AG09309 (cell line): ENCODE measurements around the gene TRIM8.

Experiments used
- DNase-seq: peaks from one replicate; pipeline ENCODE4 v3.0.0-alpha.2; 2010; ENCODE audit warnings: low read depth
- H3K4me3 ChIP-seq: 2 replicates; pipeline ENCODE4 v1.5.1; 2011; ENCODE audit warnings: mild to moderate bottlenecking, low read depth, low read length, moderate library complexity; ENCODE audit not compliant: control insufficient read depth
- TF ChIP-seq, protein P1 (sequence below): IDR thresholded peaks from 2 replicates; pipeline ENCODE4 v1.5.1; 2011; ENCODE audit warnings: mild to moderate bottlenecking, low read depth, low read length, inconsistent platforms; ENCODE audit not compliant: insufficient read depth, control insufficient read depth; ENCODE audit errors: missing control alignments

The TRIM8 gene

DNA sequence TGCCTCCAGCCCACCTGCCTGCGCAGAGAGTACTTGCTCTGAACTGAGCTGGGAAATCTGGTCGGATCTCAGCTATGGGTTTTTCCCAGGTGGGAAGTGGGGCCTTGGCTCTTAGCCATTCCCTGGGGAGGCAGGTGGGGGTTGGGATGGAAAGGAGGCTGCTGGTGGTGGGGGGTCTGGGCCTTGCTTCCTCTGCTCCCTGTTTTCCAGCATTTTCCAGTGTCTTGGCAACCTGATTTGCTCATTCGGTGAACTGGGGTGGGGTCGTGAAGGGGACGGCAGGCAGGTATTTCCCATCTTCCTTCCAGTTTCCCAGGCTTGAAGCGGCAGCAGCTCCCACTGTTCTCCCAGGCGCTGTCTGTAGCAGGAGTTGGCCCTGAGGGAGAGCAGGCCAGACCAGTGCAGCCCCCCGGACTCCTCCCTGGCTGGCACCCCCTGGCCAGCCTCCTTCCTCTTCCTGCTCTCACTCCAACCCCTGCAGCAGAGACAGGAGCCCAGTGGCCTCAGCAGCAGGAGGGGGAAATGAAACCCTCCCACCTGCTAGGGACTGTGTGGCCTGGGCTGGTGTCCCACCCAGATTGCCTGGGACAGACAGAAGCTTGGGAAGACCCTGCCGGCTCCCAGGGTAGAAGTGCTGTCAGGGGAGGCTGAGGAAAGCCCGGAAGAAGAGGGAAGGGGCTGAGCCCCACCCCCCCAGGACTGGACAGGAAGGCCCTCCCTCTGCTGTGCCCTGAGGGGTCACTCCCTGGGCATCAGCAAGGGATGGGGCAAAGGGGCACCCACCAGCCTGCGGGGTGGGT, 6.6 kb downstream of the TRIM8 start:
- TF ChIP-seq, protein P1, sequence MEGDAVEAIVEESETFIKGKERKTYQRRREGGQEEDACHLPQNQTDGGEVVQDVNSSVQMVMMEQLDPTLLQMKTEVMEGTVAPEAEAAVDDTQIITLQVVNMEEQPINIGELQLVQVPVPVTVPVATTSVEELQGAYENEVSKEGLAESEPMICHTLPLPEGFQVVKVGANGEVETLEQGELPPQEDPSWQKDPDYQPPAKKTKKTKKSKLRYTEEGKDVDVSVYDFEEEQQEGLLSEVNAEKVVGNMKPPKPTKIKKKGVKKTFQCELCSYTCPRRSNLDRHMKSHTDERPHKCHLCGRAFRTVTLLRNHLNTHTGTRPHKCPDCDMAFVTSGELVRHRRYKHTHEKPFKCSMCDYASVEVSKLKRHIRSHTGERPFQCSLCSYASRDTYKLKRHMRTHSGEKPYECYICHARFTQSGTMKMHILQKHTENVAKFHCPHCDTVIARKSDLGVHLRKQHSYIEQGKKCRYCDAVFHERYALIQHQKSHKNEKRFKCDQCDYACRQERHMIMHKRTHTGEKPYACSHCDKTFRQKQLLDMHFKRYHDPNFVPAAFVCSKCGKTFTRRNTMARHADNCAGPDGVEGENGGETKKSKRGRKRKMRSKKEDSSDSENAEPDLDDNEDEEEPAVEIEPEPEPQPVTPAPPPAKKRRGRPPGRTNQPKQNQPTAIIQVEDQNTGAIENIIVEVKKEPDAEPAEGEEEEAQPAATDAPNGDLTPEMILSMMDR = no peak

DNA sequence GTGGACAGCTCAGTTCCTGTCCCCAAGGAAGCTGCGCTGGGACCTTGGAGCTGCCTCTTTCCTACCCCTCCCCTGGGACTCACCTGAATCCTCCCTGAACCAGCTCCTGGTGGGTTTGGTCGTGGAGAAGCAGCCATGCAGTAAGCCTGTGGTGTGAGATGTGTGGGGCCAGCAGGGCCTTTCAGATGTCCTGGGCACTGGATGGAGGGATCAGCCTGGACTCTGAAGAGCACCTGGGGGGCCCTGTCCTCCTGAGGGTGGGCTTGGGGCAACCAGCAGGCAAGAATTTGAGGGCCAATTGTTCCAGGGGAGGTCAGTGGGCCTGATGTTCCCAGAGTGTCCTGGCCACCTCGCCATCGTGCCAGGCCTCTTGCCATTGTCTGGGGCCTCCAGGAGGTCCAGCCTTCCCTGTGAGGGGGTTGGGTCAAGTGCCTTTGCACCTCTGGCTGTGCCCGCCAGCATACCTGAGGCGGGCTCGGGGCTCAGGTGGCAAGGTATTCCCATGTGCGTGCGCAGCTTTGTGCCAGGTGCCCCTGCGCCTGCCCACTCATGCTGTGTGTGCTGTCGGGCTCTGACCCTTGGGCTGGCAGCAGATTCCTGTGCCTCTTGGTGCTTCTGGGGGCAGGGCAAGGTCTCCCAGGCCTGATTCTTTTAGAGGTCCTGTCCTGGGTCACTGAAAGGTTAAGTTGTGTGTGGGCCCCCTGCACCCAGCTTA, 7.3 kb downstream of the TRIM8 start:
- H3K4me3 ChIP-seq = no peak overlapping the region
- DNase-seq = no peak
- TF ChIP-seq, protein P1 = no peak

More for the DNA sequence above, 6.6 kb downstream of the TRIM8 start:
- H3K4me3 ChIP-seq = no peak overlapping the region
- no peak for DNase-seq

DNA sequence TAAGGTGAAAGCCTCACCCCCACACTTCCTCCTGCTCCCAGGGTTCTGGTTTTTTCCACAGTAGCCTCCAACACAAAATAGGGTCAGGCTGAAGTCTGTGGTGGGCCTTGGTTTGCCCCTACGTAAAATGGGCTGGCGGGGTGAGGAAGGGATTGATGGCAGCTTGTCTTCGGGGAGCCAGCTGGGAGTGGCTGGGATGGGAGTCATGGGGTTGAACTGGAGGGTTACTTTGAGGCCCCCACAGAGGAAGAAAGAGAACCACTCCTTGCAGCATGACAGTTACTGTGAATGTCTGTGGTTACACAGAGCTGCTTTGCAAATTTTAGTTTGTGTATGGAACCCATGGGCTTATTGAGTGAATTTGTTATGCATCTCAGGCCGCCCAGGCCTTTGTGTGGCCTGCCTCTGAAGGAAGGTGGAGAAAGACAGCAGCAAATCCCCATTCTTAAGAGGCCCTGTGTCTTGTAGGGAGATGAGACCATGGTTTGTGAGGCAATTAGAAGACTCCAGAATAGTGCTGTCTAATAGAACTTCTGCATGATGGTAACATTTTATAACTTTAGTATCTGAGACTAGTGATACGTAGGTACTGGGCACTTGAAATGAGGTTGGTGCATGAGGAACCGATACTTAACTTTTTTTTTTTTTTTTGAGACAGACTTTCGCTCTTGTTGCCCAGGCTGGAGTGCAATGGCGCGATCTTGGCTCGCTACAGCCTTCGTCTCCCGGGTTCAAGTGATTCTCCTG, 8.1 kb downstream of the TRIM8 start:
- DNase-seq = no peak
- no peak overlapping the region for H3K4me3 ChIP-seq
- TF ChIP-seq, protein P1 = no peak

DNA sequence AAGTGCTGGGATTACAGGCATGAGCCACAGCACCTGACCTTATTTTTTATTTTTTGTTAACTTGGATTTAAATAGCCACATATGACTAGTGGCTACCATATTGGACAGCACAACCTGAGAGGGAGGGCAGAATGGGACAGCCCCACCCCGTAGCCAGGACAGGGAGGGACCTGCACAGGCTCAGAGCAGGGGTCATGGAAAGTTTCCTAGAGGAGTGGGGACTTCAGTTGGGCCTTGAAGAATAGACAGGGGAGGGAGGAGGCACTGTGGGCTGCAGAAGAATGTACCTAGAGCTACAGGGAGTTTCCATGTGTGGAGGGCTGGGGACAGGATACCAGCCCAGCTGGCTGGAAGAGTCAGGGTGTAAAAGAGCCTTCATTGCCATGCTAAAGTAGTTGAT, 8.8 kb downstream of the TRIM8 start:
- no peak overlapping the region for H3K4me3 ChIP-seq
- TF ChIP-seq, protein P1 = no peak
- no peak for DNase-seq

DNA sequence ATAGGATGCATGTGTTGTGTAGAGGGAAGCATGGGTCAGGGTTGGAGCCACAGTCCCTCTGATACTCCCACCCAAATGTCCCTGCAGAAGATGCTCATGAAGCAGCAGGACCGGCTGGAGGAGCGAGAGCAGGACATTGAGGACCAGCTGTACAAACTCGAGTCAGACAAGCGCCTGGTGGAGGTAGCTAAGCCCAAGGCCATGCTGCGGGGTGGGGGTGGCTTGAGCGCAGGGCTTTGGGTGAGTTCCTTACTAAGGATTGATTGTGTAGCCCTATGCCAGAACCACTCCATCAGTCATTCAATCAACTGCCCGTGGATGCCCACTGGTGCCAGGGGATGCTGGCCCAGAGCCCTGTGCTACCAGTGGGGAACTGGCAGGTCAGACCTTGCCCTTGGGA, 10.3 kb downstream of the TRIM8 start:
- TF ChIP-seq, protein P1 = no peak
- no peak overlapping the region for H3K4me3 ChIP-seq
- no peak for DNase-seq

DNA sequence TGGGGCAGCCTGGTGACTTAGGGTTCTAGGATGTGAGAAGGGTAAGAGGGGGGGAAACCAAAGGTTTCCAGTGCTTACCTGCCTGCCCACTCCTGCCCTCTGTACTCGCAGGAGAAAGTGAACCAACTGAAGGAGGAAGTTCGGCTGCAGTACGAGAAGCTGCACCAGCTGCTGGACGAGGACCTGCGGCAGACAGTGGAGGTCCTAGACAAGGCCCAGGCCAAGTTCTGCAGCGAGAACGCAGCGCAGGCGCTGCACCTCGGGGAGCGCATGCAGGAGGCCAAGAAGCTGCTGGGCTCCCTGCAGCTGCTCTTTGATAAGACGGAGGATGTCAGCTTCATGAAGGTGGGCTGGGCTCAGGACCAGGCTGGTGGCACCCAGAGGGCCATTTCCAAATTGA, 10.7 kb downstream of the TRIM8 start:
- no peak for DNase-seq
- H3K4me3 ChIP-seq = no peak overlapping the region
- TF ChIP-seq, protein P1 = no peak
